ENCODE results near the gene MIPOL1.
"Not testable (repeated sequence)": the region's sequence is repeated elsewhere in the genome, so short reads cannot be mapped to it uniquely, and the experiment has no call there.

MIPOL1 gene

DNA sequence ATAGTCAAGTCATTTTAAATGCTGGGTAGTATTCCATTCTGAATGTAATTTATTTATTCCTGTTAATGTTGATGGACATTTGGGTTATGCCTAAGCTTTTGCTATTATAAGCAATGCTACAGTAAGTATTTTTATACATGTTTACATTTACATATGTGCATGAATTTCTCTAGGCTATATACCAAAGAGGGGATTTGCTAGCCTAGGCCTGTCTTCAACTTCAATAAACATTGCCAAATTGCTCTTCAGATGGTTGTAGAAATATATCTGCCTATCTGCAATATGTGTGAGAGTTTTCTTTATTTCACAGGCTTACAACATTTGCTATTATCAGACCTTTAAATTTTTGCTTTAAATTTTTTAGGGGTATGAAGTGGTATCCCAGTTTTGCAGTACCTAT is 87.0 kb downstream of the MIPOL1 start:
- DNase-seq (ENCODE audit: low spot score): no peak

DNA sequence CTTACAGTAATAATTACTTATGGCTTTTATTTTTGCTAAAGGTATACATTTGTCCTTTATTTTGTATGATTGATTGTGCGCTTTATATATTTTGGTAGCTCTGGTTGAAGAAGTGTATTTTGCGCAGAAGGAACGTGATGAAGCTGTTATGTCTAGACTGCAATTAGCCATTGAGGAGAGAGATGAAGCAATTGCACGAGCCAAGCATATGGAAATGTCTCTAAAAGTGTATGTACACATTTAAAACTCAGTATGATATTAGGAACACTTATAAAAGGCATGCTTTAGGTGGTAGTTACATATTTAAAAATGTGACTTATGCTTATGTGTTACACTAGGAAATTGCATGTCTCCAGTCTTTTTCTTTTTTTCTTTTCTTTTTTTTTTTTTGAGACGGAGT is 87.5 kb downstream of the MIPOL1 start:
- no peak for DNase-seq (ENCODE audit: low spot score)

DNA sequence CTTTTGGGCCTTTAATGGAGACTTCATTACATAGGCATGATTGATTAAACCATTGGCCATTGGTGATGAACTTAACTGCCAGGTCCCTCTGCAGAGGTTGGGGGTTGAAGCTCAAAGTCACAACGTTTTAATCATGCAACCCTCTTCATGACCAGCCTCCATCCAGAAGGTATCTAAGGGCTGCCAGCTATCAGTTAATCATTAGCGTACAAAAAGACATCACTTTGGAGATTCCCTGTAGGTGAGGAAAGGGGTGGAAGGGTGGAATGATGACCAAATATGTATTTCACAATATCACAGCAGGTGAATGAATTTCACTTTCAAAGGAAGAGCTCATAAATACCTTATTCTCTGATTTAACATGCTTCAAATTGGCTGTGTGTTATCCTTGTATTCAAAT is 92.0 kb downstream of the MIPOL1 start:
- no peak for DNase-seq (ENCODE audit: low spot score)

GRCh38 chr14:37295262-37295661 is 97.5 kb downstream of the MIPOL1 start:
- DNase-seq (ENCODE audit: low spot score): not testable (repeated sequence)

- DNase-seq (ENCODE audit: low spot score): no peak
Measured at GRCh38 chr14:37311252-37311651, 113.5 kb downstream of the MIPOL1 start.

- no peak for DNase-seq (ENCODE audit: low spot score)
Measured at GRCh38 chr14:37318938-37319337, 121.2 kb downstream of the MIPOL1 start.

- DNase-seq (ENCODE audit: low spot score): no peak
Measured at GRCh38 chr14:37320106-37320505, 122.4 kb downstream of the MIPOL1 start.

GRCh38 chr14:37325332-37325731 is 127.6 kb downstream of the MIPOL1 start:
- no peak for DNase-seq (ENCODE audit: low spot score)

DNA sequence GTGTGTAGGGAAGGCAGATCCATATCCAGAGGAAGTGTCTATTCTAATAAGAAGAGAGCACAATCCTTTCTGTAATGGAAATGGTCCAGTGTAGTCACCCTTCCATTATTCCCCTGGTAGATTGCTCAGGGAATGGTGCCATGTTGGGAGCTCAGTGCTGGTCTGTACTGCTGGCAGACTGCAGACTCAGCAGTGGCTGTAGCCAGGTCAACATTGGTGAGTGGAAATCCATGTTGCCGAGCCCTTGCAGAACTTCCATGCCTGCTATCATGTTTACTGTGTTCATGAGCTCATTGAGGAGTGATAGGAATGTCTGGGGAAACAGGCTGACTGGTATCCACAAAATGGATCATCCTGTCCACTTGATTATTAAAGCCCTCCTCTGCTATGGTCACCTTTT is 128.7 kb downstream of the MIPOL1 start:
- no peak for DNase-seq (ENCODE audit: low spot score)

DNA sequence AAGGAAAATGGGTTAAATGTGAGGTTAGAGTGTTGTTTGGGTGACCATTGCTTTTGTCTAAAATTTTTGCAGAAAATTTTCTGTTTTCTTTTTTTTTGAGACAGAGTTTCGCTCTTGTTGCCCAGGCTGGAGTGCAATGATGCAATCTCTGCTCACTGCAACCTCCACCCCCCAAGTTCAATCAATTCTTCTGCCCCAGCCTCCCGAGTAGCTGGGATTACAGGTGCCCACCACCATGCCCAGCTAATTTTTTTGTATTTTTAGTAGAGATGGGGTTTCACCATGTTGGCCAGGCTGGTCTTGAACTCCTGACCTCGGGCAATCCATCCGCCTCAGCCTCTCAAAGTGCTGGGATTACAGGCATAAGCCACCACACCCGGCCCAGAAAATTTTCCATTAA is 130.2 kb downstream of the MIPOL1 start:
- DNase-seq (ENCODE audit: low spot score): not testable (repeated sequence)

GRCh38 chr14:37328673-37329072 is 130.9 kb downstream of the MIPOL1 start:
- DNase-seq (ENCODE audit: low spot score): no peak

DNA sequence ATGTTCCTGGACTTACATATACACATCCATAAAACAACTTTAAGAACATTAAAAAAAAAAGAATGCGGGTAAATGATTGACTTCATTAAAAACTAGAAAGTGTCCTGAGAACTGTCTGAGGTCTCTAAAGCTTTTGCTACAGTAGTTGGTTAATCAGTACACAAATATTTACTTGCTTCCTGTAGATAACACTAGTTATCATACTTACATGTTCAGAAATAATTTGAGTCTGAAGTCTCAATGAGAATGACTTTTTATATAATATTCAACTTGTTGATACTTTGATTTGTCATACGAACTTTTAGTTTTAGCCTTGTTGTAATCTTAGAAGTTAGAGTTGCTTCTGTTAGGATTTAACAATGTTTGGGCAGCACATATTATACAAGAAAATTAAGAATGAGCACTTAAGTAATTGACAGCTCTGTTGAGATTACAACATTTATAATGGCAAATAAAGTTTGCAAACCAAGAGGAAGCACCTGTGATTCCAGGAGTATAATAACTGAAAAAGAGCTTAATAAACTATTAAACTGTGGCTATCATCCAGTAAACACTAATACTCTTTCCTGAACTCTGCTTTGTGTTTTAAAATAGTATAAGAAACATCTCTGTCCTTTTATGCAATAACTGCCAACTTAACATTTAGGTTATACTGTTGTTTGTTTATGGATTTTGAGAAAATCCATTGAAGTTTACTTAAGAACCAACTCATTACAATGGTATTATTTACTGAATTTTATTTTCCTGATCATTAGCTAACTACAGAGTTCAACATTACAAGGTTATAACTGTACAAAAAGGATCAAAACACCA is 131.7 kb downstream of the MIPOL1 start:
- no peak for DNase-seq (ENCODE audit: low spot score)

- no peak for DNase-seq (ENCODE audit: low spot score)
Measured at GRCh38 chr14:37330910-37331309, 133.2 kb downstream of the MIPOL1 start.

DNA sequence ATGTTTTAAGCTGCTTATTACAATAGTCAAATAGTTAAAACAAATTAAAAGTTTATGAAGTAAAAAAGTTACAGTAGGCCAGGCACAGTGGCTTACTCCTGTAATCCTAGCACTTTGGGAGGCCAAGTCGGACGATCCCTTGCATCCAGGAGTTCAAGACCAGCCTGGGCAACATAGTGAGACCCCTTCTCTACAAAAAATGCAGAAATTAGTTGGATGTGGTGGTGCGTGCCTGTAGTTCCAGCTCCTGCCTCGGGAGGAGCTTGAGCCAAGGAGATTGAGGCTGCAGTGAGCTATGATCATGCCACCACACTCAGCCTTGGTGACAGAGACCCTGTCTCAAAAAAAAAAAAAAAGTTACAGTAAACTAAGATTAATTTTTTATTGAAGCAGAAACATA is 142.6 kb downstream of the MIPOL1 start:
- no peak for DNase-seq (ENCODE audit: low spot score)

- no peak for DNase-seq (ENCODE audit: low spot score)
Measured at GRCh38 chr14:37343307-37344094, 145.8 kb downstream of the MIPOL1 start.

DNA sequence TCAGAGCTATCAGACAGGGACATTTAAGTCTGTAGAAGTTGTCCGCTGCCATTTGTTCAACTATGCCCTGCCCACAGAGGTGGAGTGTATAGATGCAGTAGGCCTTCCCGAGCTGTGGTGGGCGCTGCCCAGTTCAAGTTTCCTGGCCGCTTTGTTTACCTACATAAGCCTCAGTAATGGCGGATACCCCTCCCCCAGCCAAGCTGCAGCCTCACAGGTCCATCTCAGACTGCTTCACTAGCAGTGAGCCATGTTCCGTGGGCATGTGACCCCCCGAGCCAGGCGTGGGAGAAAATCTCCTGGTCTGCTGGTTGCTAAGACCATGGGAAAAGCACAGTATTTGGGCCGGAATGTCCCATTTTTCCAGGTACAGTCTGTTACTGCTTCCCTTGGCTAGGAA is 165.9 kb downstream of the MIPOL1 start:
- DNase-seq (ENCODE audit: low spot score): no peak

GRCh38 chr14:37369425-37369824 is 171.7 kb downstream of the MIPOL1 start:
- no peak for DNase-seq (ENCODE audit: low spot score)

GRCh38 chr14:37375566-37375965 is 177.8 kb downstream of the MIPOL1 start:
- no peak for DNase-seq (ENCODE audit: low spot score)

GRCh38 chr14:37376944-37377609 is 179.3 kb downstream of the MIPOL1 start:
- DNase-seq (ENCODE audit: low spot score): no peak

DNA sequence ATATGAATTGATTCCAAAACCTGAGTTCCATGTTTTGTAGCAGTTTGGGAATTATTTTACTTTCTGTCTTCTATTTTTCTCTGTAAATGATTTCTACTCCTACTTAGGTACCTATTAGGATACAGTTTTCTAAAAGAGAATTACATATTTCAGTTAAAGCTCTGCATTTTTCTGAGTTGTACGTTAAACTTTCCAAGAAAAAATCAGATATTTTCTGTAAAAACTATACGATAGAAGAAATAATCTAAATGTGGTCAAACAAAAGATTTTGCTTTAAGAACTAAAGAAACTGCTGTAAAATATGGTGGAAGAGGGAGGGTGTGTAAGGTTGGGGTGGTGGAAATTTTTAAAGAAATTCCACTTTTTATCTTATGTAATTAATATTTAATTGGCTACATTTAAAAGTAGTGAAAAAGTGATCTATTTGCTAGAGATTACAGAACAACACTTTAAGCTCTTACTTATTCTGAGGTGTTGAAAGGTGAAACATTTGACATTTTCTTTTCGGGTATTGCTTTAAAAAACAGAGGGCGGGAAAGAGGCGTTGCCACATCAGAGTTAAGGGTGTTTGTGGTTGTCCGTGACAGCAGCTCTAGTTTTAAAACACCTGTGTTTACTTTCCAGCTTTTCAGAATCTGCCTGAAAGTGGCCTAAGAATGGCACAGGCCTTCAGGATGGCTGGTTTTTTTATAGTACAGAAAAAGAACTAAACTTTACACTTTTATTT is 187.3 kb downstream of the MIPOL1 start:
- DNase-seq (ENCODE audit: low spot score): no peak

GRCh38 chr14:37397157-37397940 is 199.6 kb downstream of the MIPOL1 start:
- DNase-seq (ENCODE audit: low spot score): not testable (repeated sequence)

DNA sequence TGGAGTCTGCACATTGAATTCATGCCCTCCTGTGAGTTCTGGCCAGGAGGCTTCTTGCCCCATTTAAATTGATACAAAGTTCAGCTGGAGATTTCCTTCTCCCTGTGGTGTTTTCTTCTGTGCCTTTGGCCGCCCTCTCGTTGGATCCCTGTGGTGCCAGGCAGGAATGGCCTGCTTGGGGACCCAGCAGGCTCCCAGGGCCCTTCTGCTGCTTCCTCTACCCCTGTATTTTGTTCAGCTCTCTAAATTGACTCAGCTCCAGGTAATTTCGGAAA is 200.1 kb downstream of the MIPOL1 start:
- DNase-seq (ENCODE audit: low spot score): no peak

All from pons (tissue), 1 donor.